HCT116 (cell line): Measurements from ENCODE around the gene SLC27A4.

Experiments
- CBX3 ChIP-seq: IDR thresholded peaks from 2 replicates; pipeline ENCODE4 v1.6.1; 2012; ENCODE audit warnings: low read depth
- EZH2 ChIP-seq: fragments of 200-600 bp; sonication (generic); IDR thresholded peaks from 2 replicates; pipeline ENCODE4 v1.6.1; 2017; ENCODE audit warnings: antibody characterized with exemption, mixed run types
- EZH2phosphoT487 ChIP-seq: fragments of 200-600 bp; IDR thresholded peaks from 2 replicates; pipeline ENCODE4 v1.6.1; 2018; ENCODE audit warnings: antibody characterized with exemption, borderline replicate concordance
- JUND ChIP-seq: IDR thresholded peaks from 2 replicates; pipeline ENCODE4 v1.6.1; 2012
- POLR2A ChIP-seq: IDR thresholded peaks from 2 replicates; pipeline ENCODE4 v1.7.0; 2011; ENCODE audit warnings: borderline replicate concordance; ENCODE audit not compliant: insufficient read depth, insufficient read length; ENCODE audit errors: extremely low read depth
- POLR2AphosphoS5 ChIP-seq: IDR thresholded peaks from 2 replicates; pipeline ENCODE4 v1.6.1; 2011; ENCODE audit warnings: mild to moderate bottlenecking, low read depth, low read length, moderate library complexity
- TCF7L2 ChIP-seq: IDR thresholded peaks from 2 replicates; pipeline ENCODE4 v1.7.0; 2011; ENCODE audit warnings: borderline replicate concordance, inconsistent platforms; ENCODE audit not compliant: insufficient read depth, insufficient read length; ENCODE audit errors: extremely low read depth
- YY1 ChIP-seq: IDR thresholded peaks from 2 replicates; pipeline ENCODE4 v1.6.1; 2011; ENCODE audit warnings: low read length, low read depth, moderate library complexity, mild to moderate bottlenecking; ENCODE audit not compliant: insufficient replicate concordance; ENCODE audit errors: extremely low read depth
- ZNF274 ChIP-seq: fragments of 200-500 bp; sonication (Bioruptor generic); IDR thresholded peaks from 2 replicates; pipeline ENCODE4 v1.6.1; 2014; ENCODE audit warnings: mild to moderate bottlenecking, low read depth, low read length, inconsistent platforms
- TF ChIP-seq, protein P1 (sequence below), 3 experiments: fragments of 200-600 bp in 1 of 3; sonication (generic) in 1 of 3; IDR thresholded peaks in 2 of 3; conservative IDR thresholded peaks in 1 of 3; 2 replicates each; pipeline ENCODE4 v1.5.1; 2012 to 2017; ENCODE audit warnings: low read depth in 2 of 3, low read length in 2 of 3, antibody characterized with exemption in 1 of 3, borderline replicate concordance in 1 of 3, control low read depth in 1 of 3, mild to moderate bottlenecking in 1 of 3, mixed read lengths in 1 of 3, mixed run types in 1 of 3, moderate library complexity in 1 of 3; ENCODE audit not compliant: insufficient read depth in 1 of 3
- TF ChIP-seq, protein P2 (sequence below): IDR thresholded peaks from 2 replicates; pipeline ENCODE4 v1.6.1; 2012

DNA sequence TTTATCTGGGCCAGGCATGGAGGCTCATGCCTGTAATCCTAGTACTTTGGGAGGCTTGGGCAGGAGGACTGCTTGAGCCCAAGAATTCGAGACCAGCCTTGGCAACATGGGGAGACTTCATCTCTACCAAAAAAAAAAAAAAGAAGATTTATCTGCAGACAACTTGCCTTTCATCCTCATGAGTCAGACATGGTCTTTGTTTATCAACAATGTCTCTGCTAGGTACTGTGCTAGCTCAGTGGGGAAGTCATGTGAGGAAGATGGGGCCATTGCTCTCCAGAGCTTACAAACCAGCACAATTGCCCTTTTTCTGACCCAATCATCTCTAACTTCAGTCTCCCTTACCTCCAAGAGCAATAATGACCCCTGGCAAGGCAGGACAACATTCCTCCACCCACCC, 32.5 kb downstream of the SLC27A4 start:
- TF ChIP-seq EZH2, result no peak
- TF ChIP-seq, protein P1, sequence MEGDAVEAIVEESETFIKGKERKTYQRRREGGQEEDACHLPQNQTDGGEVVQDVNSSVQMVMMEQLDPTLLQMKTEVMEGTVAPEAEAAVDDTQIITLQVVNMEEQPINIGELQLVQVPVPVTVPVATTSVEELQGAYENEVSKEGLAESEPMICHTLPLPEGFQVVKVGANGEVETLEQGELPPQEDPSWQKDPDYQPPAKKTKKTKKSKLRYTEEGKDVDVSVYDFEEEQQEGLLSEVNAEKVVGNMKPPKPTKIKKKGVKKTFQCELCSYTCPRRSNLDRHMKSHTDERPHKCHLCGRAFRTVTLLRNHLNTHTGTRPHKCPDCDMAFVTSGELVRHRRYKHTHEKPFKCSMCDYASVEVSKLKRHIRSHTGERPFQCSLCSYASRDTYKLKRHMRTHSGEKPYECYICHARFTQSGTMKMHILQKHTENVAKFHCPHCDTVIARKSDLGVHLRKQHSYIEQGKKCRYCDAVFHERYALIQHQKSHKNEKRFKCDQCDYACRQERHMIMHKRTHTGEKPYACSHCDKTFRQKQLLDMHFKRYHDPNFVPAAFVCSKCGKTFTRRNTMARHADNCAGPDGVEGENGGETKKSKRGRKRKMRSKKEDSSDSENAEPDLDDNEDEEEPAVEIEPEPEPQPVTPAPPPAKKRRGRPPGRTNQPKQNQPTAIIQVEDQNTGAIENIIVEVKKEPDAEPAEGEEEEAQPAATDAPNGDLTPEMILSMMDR (IDR thresholded peaks at IDR 0.05 in 2 of 3, conservative IDR thresholded peaks at IDR 0.05 in 1 of 3; ENCODE audit: borderline replicate concordance in 1 of 3, insufficient read depth in 1 of 3, low read depth in 2 of 3, low read length in 2 of 3), result no peak
- TF ChIP-seq POLR2A, result no peak
- no peak for TF ChIP-seq ZNF274
- TF ChIP-seq POLR2AphosphoS5, result no peak
- no peak for TF ChIP-seq CBX3
- TF ChIP-seq EZH2phosphoT487, result no peak
- no peak for TF ChIP-seq JUND
- no peak for TF ChIP-seq YY1
- TF ChIP-seq, protein P2, sequence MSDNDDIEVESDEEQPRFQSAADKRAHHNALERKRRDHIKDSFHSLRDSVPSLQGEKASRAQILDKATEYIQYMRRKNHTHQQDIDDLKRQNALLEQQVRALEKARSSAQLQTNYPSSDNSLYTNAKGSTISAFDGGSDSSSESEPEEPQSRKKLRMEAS, result no peak
- no peak for TF ChIP-seq TCF7L2
